OCI-LY3 (cell line): ENCODE measurements around the gene MYCBP2.

ENCODE experiments used
- CTCF ChIP-seq: fragments of 200-600, 300-600 bp; sonication (generic); IDR thresholded peaks from 2 replicates; pipeline ENCODE4 v1.5.1; 2014; ENCODE audit warnings: antibody characterized with exemption, low read length, low read depth
- EZH2phosphoT487 ChIP-seq: fragments of 200-600 bp; shearing (Covaris generic); IDR thresholded peaks from 2 replicates; pipeline ENCODE4 v1.6.1; 2018; ENCODE audit warnings: antibody characterized with exemption, mixed run types, low read depth

DNA sequence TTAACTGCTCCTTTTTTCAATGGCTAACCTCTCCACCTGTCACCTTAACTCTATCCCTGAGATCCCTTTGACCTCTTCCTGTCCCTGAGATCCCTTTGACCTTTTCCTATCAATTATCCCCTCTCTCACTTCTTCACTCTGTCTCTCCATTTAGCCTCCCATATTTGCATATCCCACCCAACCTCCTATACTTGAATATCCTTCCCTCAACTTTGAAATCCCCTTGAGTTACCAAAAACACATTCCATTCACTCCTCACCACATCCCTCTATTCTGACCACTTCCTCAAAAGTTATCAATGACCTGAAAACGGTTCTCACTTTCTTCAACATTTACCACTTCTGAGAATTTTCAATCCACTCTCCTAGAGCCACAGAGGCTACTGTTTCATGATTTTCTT lies 3.0 kb downstream of the MYCBP2 start:
- TF ChIP-seq CTCF (no peak), EZH2phosphoT487 (no peak)
